Measurements from ENCODE around the gene FERMT3. TPM values are rescaled to one million over a fixed set of nuclear protein-coding genes. Genes with fewer than 3 reads are reported as not detected.
A peak's percentile ranks its signal among the peaks of the same experiment; 100 is the strongest.

The FERMT3 gene
- total and polyA plus RNA-seq, 5 experiments from 2014 or later = 104 to 149 (median 125) TPM

- POLR2A ChIA-PET = interaction anchor here (0.5 to 16.0 kb wide), 9 partner anchors 8 to 93 kb away, joined by 3 to 290 read pairs (median 23); partner anchors contain the start of genes FERMT3, FKBP2, PLCB3 and PPP1R14B
- ATAC-seq = no peak
- DNase-seq = no peak
- peaks cover 0 to 15% (median 0%) of the 10 kb centered on the region in 3 donors for H3K36me3 Mint-ChIP-seq
- H3K4me3 Mint-ChIP-seq = peak overlapping the region; percentile 22 to 95 (median 90)
- H3K27ac Mint-ChIP-seq = peak overlapping the region in 6 of 10 donors; percentile 17 to 89 (median 50)
- peaks cover 11 to 35% (median 22%) of the 10 kb centered on the region in 4 donors for H3K4me1 Mint-ChIP-seq
- no peaks in the 10 kb centered on the region for H3K27me3 Mint-ChIP-seq
- H3K9me3 Mint-ChIP-seq = no peaks in the 10 kb centered on the region
Observed at GRCh38 chr11:64224151-64224890, 17.8 kb downstream of the FERMT3 start.

- POLR2A ChIA-PET = interaction anchor here (1.1 to 16.0 kb wide), 8 partner anchors 9 to 92 kb away, joined by 3 to 290 read pairs (median 25); partner anchors contain the start of genes FERMT3, FKBP2, PLCB3 and PPP1R14B
- no peak for ATAC-seq
- Mint-ChIP-seq H3K4me1 (peaks cover 16 to 39% (median 30%) of the 10 kb centered on the region in 4 donors), H3K36me3 (peaks cover 0 to 15% (median 0%) of the 10 kb centered on the region in 3 donors), H3K9me3 (no peaks in the 10 kb centered on the region), H3K27ac (peak overlapping the region in 9 of 10 donors; percentile 69 to 96 (median 89)), H3K27me3 (no peaks in the 10 kb centered on the region), H3K4me3 (peak overlapping the region; percentile 87 to 95 (median 90))
- no peak for DNase-seq
Observed at GRCh38 chr11:64224891-64225607, 18.5 kb downstream of the FERMT3 start.

- POLR2A ChIA-PET = interaction anchor here (1.2 to 16.0 kb wide), 14 partner anchors 9 to 91 kb away, joined by 3 to 290 read pairs (median 10); partner anchors contain the start of genes BAD, FERMT3, FKBP2 and GPR137
- Mint-ChIP-seq H3K4me3 (peak within 1 kb of the TSS; percentile 87 to 95 (median 90)), H3K27ac (peak within 1 kb of the TSS; percentile 83 to 97 (median 92)), H3K9me3 (no peaks in the 10 kb centered on the region), H3K4me1 (peaks cover 17 to 41% (median 33%) of the 10 kb centered on the region in 4 donors), H3K36me3 (peaks cover 0 to 15% (median 0%) of the 10 kb centered on the region in 3 donors), H3K27me3 (no peaks in the 10 kb centered on the region)
- peak; percentile 69 to 71 for ATAC-seq
- DNase-seq = peak; percentile 80 to 93 (median 85)
Observed at GRCh38 chr11:64225608-64226506, 19.3 kb downstream of the FERMT3 start, which contains the start of the genes NUDT22 and TRPT1. Gene NUDT22 (plus strand): TSS chr11:64226274. CDS start chr11:64226653, 379 bp downstream. Gene TRPT1 (minus strand): TSS chr11:64226186. CDS start chr11:64225860, 326 bp downstream.

GRCh38 chr11:64226507-64227051, 20.1 kb downstream of the FERMT3 start:
- DNase-seq = peak; percentile 35 to 82 (median 52)
- ATAC-seq = peak; percentile 29 to 43
- Mint-ChIP-seq H3K4me1 (peaks cover 19 to 45% (median 36%) of the 10 kb centered on the region in 4 donors), H3K27me3 (no peaks in the 10 kb centered on the region), H3K27ac (peak overlapping the region; percentile 83 to 95 (median 90)), H3K4me3 (peak overlapping the region; percentile 87 to 95 (median 90)), H3K9me3 (no peaks in the 10 kb centered on the region), H3K36me3 (peaks cover 0 to 10% (median 0%) of the 10 kb centered on the region in 3 donors)
- POLR2A ChIA-PET = interaction anchor here (1.2 to 16.0 kb wide), 14 partner anchors 9 to 91 kb away, joined by 3 to 290 read pairs (median 10); partner anchors contain the start of genes BAD, FERMT3, FKBP2 and GPR137

GRCh38 chr11:64227405-64227956, 21.0 kb downstream of the FERMT3 start:
- Mint-ChIP-seq H3K9me3 (no peaks in the 10 kb centered on the region), H3K36me3 (peaks cover 0 to 7% (median 0%) of the 10 kb centered on the region in 3 donors), H3K4me1 (peaks cover 22 to 54% (median 44%) of the 10 kb centered on the region in 4 donors), H3K4me3 (peak overlapping the region; percentile 87 to 95 (median 90)), H3K27ac (peak overlapping the region; percentile 83 to 95 (median 90)), H3K27me3 (no peaks in the 10 kb centered on the region)
- DNase-seq (no peak), ATAC-seq (no peak)
- POLR2A ChIA-PET = interaction anchor here (0.6 to 16.0 kb wide), 9 partner anchors 17 to 549 kb away, joined by 3 to 290 read pairs (median 22); partner anchors contain the start of genes BAD, ESRRA, FERMT3 and FKBP2

- POLR2A ChIA-PET = interaction anchor here (0.8 to 16.0 kb wide), 12 partner anchors 12 to 1389 kb away, joined by 3 to 290 read pairs (median 5); partner anchors contain the start of genes BAD, FERMT3, FKBP2 and PLCB3
- Mint-ChIP-seq H3K27me3 (no peaks in the 10 kb centered on the region), H3K4me1 (peaks cover 22 to 66% (median 58%) of the 10 kb centered on the region in 4 donors), H3K36me3 (no peaks in the 10 kb centered on the region), H3K4me3 (peak overlapping the region; percentile 82 to 99 (median 90)), H3K9me3 (no peaks in the 10 kb centered on the region), H3K27ac (peak overlapping the region; percentile 75 to 97 (median 90))
- ATAC-seq (no peak), DNase-seq (no peak)
Observed at GRCh38 chr11:64229090-64229743, 22.7 kb downstream of the FERMT3 start.

GRCh38 chr11:64229744-64230170, 23.2 kb downstream of the FERMT3 start:
- no peak for DNase-seq
- H3K4me1 Mint-ChIP-seq = peaks cover 22 to 66% (median 58%) of the 10 kb centered on the region in 4 donors
- H3K4me3 Mint-ChIP-seq = peak overlapping the region; percentile 82 to 99 (median 90)
- H3K9me3 Mint-ChIP-seq = no peaks in the 10 kb centered on the region
- H3K36me3 Mint-ChIP-seq = no peaks in the 10 kb centered on the region
- POLR2A ChIA-PET = interaction anchor here (0.6 to 16.0 kb wide), 12 partner anchors 13 to 1628 kb away, joined by 3 to 290 read pairs (median 4); partner anchors contain the start of genes BAD, CFL1, FERMT3 and FKBP2
- ATAC-seq = no peak
- H3K27me3 Mint-ChIP-seq = no peaks in the 10 kb centered on the region
- peak overlapping the region; percentile 83 to 97 (median 93) for H3K27ac Mint-ChIP-seq

- DNase-seq (peak; percentile 76 to 93 (median 84)), ATAC-seq (peak; percentile 52 to 63)
- no peaks in the 10 kb centered on the region for H3K36me3 Mint-ChIP-seq
- H3K27me3 Mint-ChIP-seq = no peaks in the 10 kb centered on the region
- H3K4me3 Mint-ChIP-seq = peak within 1 kb of the TSS; percentile 82 to 99 (median 90)
- H3K4me1 Mint-ChIP-seq = peaks cover 20 to 66% (median 60%) of the 10 kb centered on the region in 4 donors
- POLR2A ChIA-PET = interaction anchor here (0.6 to 16.0 kb wide), 13 partner anchors 14 to 1628 kb away, joined by 3 to 290 read pairs (median 4); partner anchors contain the start of genes BAD, CFL1, FERMT3 and FKBP2
- peak within 1 kb of the TSS; percentile 83 to 97 (median 93) for H3K27ac Mint-ChIP-seq
- no peaks in the 10 kb centered on the region for H3K9me3 Mint-ChIP-seq
Observed at GRCh38 chr11:64230171-64230984, 23.9 kb downstream of the FERMT3 start, which contains the start of gene DNAJC4. Gene DNAJC4 (plus strand): TSS chr11:64230548. CDS start chr11:64230855, 307 bp downstream.

GRCh38 chr11:64230985-64231365, 24.5 kb downstream of the FERMT3 start:
- POLR2A ChIA-PET = interaction anchor here (0.7 to 16.0 kb wide), 9 partner anchors 13 to 1504 kb away, joined by 3 to 290 read pairs (median 4); partner anchors contain the start of genes FERMT3, FKBP2, HNRNPUL2 and PLCB3
- peak overlapping the region; percentile 82 to 99 (median 90) for H3K4me3 Mint-ChIP-seq
- H3K4me1 Mint-ChIP-seq = peaks cover 18 to 68% (median 63%) of the 10 kb centered on the region in 4 donors

More at GRCh38 chr11:64230985-64231365, 24.5 kb downstream of the FERMT3 start:
- H3K9me3 Mint-ChIP-seq = no peaks in the 10 kb centered on the region
- H3K27ac Mint-ChIP-seq = peak overlapping the region; percentile 48 to 97 (median 90)
- no peaks in the 10 kb centered on the region for H3K36me3 Mint-ChIP-seq
- DNase-seq (no peak), ATAC-seq (no peak)
- H3K27me3 Mint-ChIP-seq = no peaks in the 10 kb centered on the region

All from naive thymus-derived CD8-positive, alpha-beta T cell (primary cell).